ENCODE measurements around the gene NEK11. TPM values are rescaled to one million over a fixed set of nuclear protein-coding genes. Genes with fewer than 3 reads are reported as not detected.

Gene NEK11
- total and polyA plus RNA-seq, 2 experiments from 2014 or later = 1.7 to 2.0 TPM

GRCh38 chr3:131008326-131008725 is 18.4 kb upstream of the NEK11 start:
- Histone ChIP-seq H3K27ac (no peak overlapping the region), H3K4me1 (ENCODE audit: low read depth) (no peaks in the 10 kb centered on the region), H3K27me3 (no peaks in the 10 kb centered on the region), H3K4me3 (no peak overlapping the region), H3K36me3 (peaks cover 9% of the 10 kb centered on the region), H3K9me3 (ENCODE audit: low read depth) (no peaks in the 10 kb centered on the region)
- TF ChIP-seq, protein P1, sequence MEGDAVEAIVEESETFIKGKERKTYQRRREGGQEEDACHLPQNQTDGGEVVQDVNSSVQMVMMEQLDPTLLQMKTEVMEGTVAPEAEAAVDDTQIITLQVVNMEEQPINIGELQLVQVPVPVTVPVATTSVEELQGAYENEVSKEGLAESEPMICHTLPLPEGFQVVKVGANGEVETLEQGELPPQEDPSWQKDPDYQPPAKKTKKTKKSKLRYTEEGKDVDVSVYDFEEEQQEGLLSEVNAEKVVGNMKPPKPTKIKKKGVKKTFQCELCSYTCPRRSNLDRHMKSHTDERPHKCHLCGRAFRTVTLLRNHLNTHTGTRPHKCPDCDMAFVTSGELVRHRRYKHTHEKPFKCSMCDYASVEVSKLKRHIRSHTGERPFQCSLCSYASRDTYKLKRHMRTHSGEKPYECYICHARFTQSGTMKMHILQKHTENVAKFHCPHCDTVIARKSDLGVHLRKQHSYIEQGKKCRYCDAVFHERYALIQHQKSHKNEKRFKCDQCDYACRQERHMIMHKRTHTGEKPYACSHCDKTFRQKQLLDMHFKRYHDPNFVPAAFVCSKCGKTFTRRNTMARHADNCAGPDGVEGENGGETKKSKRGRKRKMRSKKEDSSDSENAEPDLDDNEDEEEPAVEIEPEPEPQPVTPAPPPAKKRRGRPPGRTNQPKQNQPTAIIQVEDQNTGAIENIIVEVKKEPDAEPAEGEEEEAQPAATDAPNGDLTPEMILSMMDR (IDR thresholded peaks at IDR 0.05; ENCODE audit: low read depth, low read length) = no peak
- DNase-seq (ENCODE audit: low read depth in 1 of 2, low spot score in 1 of 2) = no peak

GRCh38 chr3:131009698-131010097 is 17.0 kb upstream of the NEK11 start:
- no peaks in the 10 kb centered on the region for H3K27me3 ChIP-seq
- no peak for DNase-seq (ENCODE audit: low read depth in 1 of 2, low spot score in 1 of 2)
- no peaks in the 10 kb centered on the region for H3K4me1 ChIP-seq (ENCODE audit: low read depth)
- H3K27ac ChIP-seq = no peak overlapping the region
- TF ChIP-seq, protein P1 (IDR thresholded peaks at IDR 0.05; ENCODE audit: low read depth, low read length) = no peak
- no peak overlapping the region for H3K4me3 ChIP-seq
- peaks cover 13% of the 10 kb centered on the region for H3K36me3 ChIP-seq
- no peaks in the 10 kb centered on the region for H3K9me3 ChIP-seq (ENCODE audit: low read depth)

DNA sequence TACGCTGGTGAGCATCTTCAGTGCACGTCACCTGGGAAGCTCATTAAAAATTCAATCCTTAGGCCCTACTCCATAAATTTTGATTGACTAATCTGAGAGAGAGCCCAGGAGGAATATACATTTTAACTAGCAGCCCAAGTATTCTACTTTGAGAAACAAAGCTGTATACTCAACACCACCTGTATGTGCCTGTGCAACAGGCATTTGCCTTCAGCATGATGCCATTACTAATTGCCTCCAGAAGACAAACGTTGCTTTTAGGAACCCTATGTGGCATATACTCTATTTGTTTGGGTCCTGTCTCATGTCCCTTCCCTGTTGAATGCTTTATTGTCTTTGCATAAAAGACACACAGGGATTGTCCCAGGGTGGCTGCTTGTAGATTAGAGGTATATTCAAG is 7.7 kb upstream of the NEK11 start:
- Histone ChIP-seq H3K27me3 (no peaks in the 10 kb centered on the region), H3K36me3 (peaks cover 8% of the 10 kb centered on the region), H3K4me3 (no peak overlapping the region), H3K27ac (no peak overlapping the region), H3K4me1 (ENCODE audit: low read depth) (no peaks in the 10 kb centered on the region), H3K9me3 (ENCODE audit: low read depth) (no peaks in the 10 kb centered on the region)
- TF ChIP-seq, protein P1 (IDR thresholded peaks at IDR 0.05; ENCODE audit: low read depth, low read length) = no peak
- no peak for DNase-seq (ENCODE audit: low read depth in 1 of 2, low spot score in 1 of 2)

GRCh38 chr3:131020122-131020693 is 6.5 kb upstream of the NEK11 start:
- H3K27ac ChIP-seq = no peak overlapping the region
- peaks cover 4% of the 10 kb centered on the region for H3K36me3 ChIP-seq
- H3K9me3 ChIP-seq (ENCODE audit: low read depth) = no peaks in the 10 kb centered on the region
- H3K27me3 ChIP-seq = no peaks in the 10 kb centered on the region
- H3K4me3 ChIP-seq = no peak overlapping the region
- no peak for DNase-seq (ENCODE audit: low read depth in 1 of 2, low spot score in 1 of 2)
- no peaks in the 10 kb centered on the region for H3K4me1 ChIP-seq (ENCODE audit: low read depth)
- TF ChIP-seq, protein P1 (IDR thresholded peaks at IDR 0.05; ENCODE audit: low read depth, low read length) = no peak

GRCh38 chr3:131025539-131025938 is 1.1 kb upstream of the NEK11 start:
- Histone ChIP-seq H3K36me3 (no peaks in the 10 kb centered on the region), H3K4me3 (no peak overlapping the region)

More at GRCh38 chr3:131025539-131025938, 1.1 kb upstream of the NEK11 start:
- Histone ChIP-seq H3K27me3 (no peaks in the 10 kb centered on the region), H3K4me1 (ENCODE audit: low read depth) (no peaks in the 10 kb centered on the region), H3K27ac (no peak overlapping the region), H3K9me3 (ENCODE audit: low read depth) (no peaks in the 10 kb centered on the region)
- TF ChIP-seq, protein P1 (IDR thresholded peaks at IDR 0.05; ENCODE audit: low read depth, low read length) = no peak
- DNase-seq (ENCODE audit: low read depth in 1 of 2, low spot score in 1 of 2) = no peak
